Left ventricle myocardium superior (tissue), 1 donor: ENCODE measurements around the gene SNAP91. TPM values are rescaled to one million over a fixed set of nuclear protein-coding genes. Genes with fewer than 3 reads are reported as not detected.

Experiments
- total RNA-seq: library from RNA; stranded (reverse); fragmentation: NEBNext Ultra II Directional; extraction: Animal tissue kit (Norgen Biotek cat#: 25700); gene quantifications from one replicate; pipeline ENCODE4 v1.2.1, GENCODE V29; 2021
- donor health status: DM: no; HTN: yes; CAD: no; lungs with severe emphysema.

Gene SNAP91
- total RNA-seq, 1 donor from 2014 or later, result 1.3 TPM

Other genes starting within 250 kb of the SNAP91 start
- 0.12 TPM for gene PRSS35, start 196.6 kb downstream of the SNAP91 start, total RNA-seq
- gene RIPPLY2, start 144.3 kb upstream of the SNAP91 start, total RNA-seq, result not detected
- gene CYB5R4, start 150.6 kb upstream of the SNAP91 start, total RNA-seq, result 13.9 TPM